HepG2 (cell line): Measurements from ENCODE around the gene LSM5. TPM values are rescaled to one million over a fixed set of nuclear protein-coding genes. Genes with fewer than 3 reads are reported as not detected.

Source experiments
- ATAC-seq: fragments of 200-7000 bp; cut with Tn5 transposase; 3 replicates; pipeline ENCODE4 v1.9.1; 2020; ENCODE audit warnings: mild to moderate bottlenecking, moderate library complexity
- BruUV-seq: library from RNA; stranded (reverse); fragments of 400-500 nt; replicated peaks from 2 replicates; lab custom pipeline; 2021; lab: Mats Ljungman, UMichigan
- CTCF ChIA-PET: fragments of 300-600 bp; formaldehyde crosslinking; extraction: SDS; loops from one replicate; lab custom pipeline; 2021; ENCODE audit warnings: low total read pairs, inconsistent platforms, low intra/inter-chr PET ratio; lab: Yijun Ruan, JAX
- POLR2A ChIA-PET: fragments of 350-600 bp; sonication (Branson Sonifier 250); formaldehyde crosslinking; loops from one replicate; lab custom pipeline; 2020; ENCODE audit warnings: antibody characterized with exemption, inconsistent platforms; lab: Yijun Ruan, JAX
- DNase-seq: peaks from one replicate; pipeline ENCODE4 v3.0.0-alpha.2; 2015; ENCODE audit warnings: low spot score
- FAIRE-seq: peaks from 3 replicates; lab custom pipeline; 2011; peaks lifted over from hg19 to GRCh38; lab: Jason Lieb, UNC
- H2AFZ ChIP-seq: one replicate; pipeline ENCODE4 v1.6.1; 2011; ENCODE audit warnings: low read length, inconsistent platforms
- H3K27ac ChIP-seq: fragments of 300-600 bp; 3 replicates; pipeline ENCODE4 v1.8.0; 2011; ENCODE audit warnings: mixed run types, mild to moderate bottlenecking, mixed read lengths, low read length, inconsistent platforms; ENCODE audit not compliant: insufficient read depth; ENCODE audit errors: extremely low read length
- H3K27me3 ChIP-seq, 2 experiments: fragments of 200-600 bp in 1 of 2; 2 replicates in 1 of 2; 3 replicates in 1 of 2; pipeline versions ENCODE4 v1.6.0 to v1.8.0; 2011; ENCODE audit warnings: low read length in 2 of 2, mild to moderate bottlenecking in 2 of 2, moderate library complexity in 2 of 2, inconsistent platforms in 1 of 2; ENCODE audit not compliant: insufficient read depth in 2 of 2, control insufficient read depth in 1 of 2
- H3K36me3 ChIP-seq, 2 experiments: fragments of 200-600 bp in 1 of 2; replicated peaks in 1 of 2; 2 replicates in 1 of 2; 3 replicates in 1 of 2; pipeline versions ENCODE4 v1.5.1 to v1.8.0; 2011; ENCODE audit warnings: low read length in 2 of 2, inconsistent platforms in 1 of 2; ENCODE audit not compliant: insufficient read depth in 2 of 2, control insufficient read depth in 1 of 2
- H3K4me1 ChIP-seq: 2 replicates; pipeline ENCODE4 v1.5.1; 2012; ENCODE audit warnings: low read length, inconsistent platforms; ENCODE audit not compliant: insufficient read depth
- H3K4me2 ChIP-seq: 2 replicates; pipeline ENCODE4 v1.6.0; 2011; ENCODE audit warnings: low read depth, low read length, inconsistent platforms
- H3K4me3 ChIP-seq, 3 experiments: fragments of 200-600 bp in 1 of 3; sonication (generic), shearing (Covaris generic) in 1 of 3; replicated peaks in 1 of 3; 2 replicates each; pipeline ENCODE4 v1.5.1; 2011 to 2016; ENCODE audit warnings: low read length in 3 of 3, inconsistent platforms in 2 of 3, low read depth in 2 of 3, mild to moderate bottlenecking in 2 of 3, control low read depth in 1 of 3, mixed read lengths in 1 of 3; ENCODE audit not compliant: insufficient read depth in 1 of 3
- H3K79me2 ChIP-seq: one replicate; pipeline ENCODE4 v1.6.1; 2011; ENCODE audit warnings: low read length, inconsistent platforms; ENCODE audit not compliant: insufficient read depth
- H3K9ac ChIP-seq: 2 replicates; pipeline ENCODE4 v1.6.0; 2011; ENCODE audit warnings: mild to moderate bottlenecking, low read depth, low read length, inconsistent platforms; ENCODE audit not compliant: insufficient read depth
- H3K9me3 ChIP-seq: 2 replicates; pipeline ENCODE4 v1.5.1; 2012; ENCODE audit warnings: mild to moderate bottlenecking, low read length
- H4K20me1 ChIP-seq: 2 replicates; pipeline ENCODE4 v1.6.0; 2011; ENCODE audit warnings: inconsistent platforms, mild to moderate bottlenecking, low read length, moderate library complexity; ENCODE audit not compliant: insufficient read depth
- FOXJ3 ChIP-seq: sonication (generic); formaldehyde crosslinking; IDR thresholded peaks from 2 replicates; pipeline ENCODE4 v1.4.0; 2020; ENCODE audit warnings: missing genetic modification reagents, mild to moderate bottlenecking, borderline replicate concordance
- GTF3A ChIP-seq: sonication (generic); formaldehyde crosslinking; conservative IDR thresholded peaks from 2 replicates; pipeline ENCODE4 v1.4.0; 2020; ENCODE audit warnings: mild to moderate bottlenecking, missing genetic modification reagents
- HMG20A ChIP-seq: IDR thresholded peaks from 2 replicates; pipeline ENCODE4 v1.6.1; 2016; ENCODE audit warnings: borderline replicate concordance
- MBNL3 ChIP-seq: fragments of 250-450 bp; sonication (Bioruptor Pico); conservative IDR thresholded peaks from 2 replicates; pipeline ENCODE4 v1.8.0; 2022; ENCODE audit warnings: mild to moderate bottlenecking, inconsistent platforms
- MNT ChIP-seq: fragments of 450-650 bp; IDR thresholded peaks from 2 replicates; pipeline ENCODE4 v1.6.1; 2016
- NFYB ChIP-seq: sonication (generic); formaldehyde crosslinking; IDR thresholded peaks from 2 replicates; pipeline ENCODE4 v1.4.0; 2020; ENCODE audit warnings: missing genetic modification reagents
- TCF7L2 ChIP-seq: IDR thresholded peaks from 2 replicates; pipeline ENCODE4 v1.6.1; 2011; ENCODE audit warnings: mild to moderate bottlenecking, low read depth, low read length, moderate library complexity
- ZBTB39 ChIP-seq: sonication (generic); formaldehyde crosslinking; IDR thresholded peaks from 2 replicates; pipeline ENCODE4 v1.5.0; 2020; ENCODE audit warnings: missing genetic modification reagents
- ZNF18 ChIP-seq: sonication (generic); formaldehyde crosslinking; IDR thresholded peaks from 2 replicates; pipeline ENCODE4 v1.8.0; 2022; ENCODE audit warnings: mild to moderate bottlenecking, missing genetic modification reagents; ENCODE audit not compliant: insufficient replicate concordance
- ZNF282 ChIP-seq: fragments of 450-650 bp; IDR thresholded peaks from 2 replicates; pipeline ENCODE4 v1.6.1; 2018; ENCODE audit not compliant: partially characterized antibody
- ZNF556 ChIP-seq: sonication (generic); formaldehyde crosslinking; IDR thresholded peaks from 2 replicates; pipeline ENCODE4 v1.4.0; 2020; ENCODE audit warnings: mild to moderate bottlenecking, missing genetic modification reagents, borderline replicate concordance
- ZNF558 ChIP-seq: sonication (generic); formaldehyde crosslinking; IDR thresholded peaks from 2 replicates; pipeline ENCODE4 v1.9.0; 2022; ENCODE audit warnings: mild to moderate bottlenecking, missing genetic modification reagents, borderline replicate concordance
- ZNF776 ChIP-seq: sonication (generic); formaldehyde crosslinking; IDR thresholded peaks from 2 replicates; pipeline ENCODE4 v1.4.0; 2020; ENCODE audit warnings: mild to moderate bottlenecking, missing genetic modification reagents
- ZNF792 ChIP-seq: IDR thresholded peaks from 2 replicates; pipeline ENCODE4 v1.6.1; 2016
- ZSCAN9 ChIP-seq: IDR thresholded peaks from 2 replicates; pipeline ENCODE4 v1.6.1; 2016; ENCODE audit warnings: borderline replicate concordance
- WGBS: methylation state at CpG from one replicate; pipeline ENCODE4 v1.1.6; 2017; ENCODE audit warnings: low lambda C conversion rate; 5-methylcytosine and 5-hydroxymethylcytosine counted together
- in situ Hi-C: cut with HindIII; loops from 2 replicates; pipeline ENCODE4 v1.10.0; 2017; ENCODE audit warnings: low pct_unique_long_range_greater_than_20kb; ENCODE audit not compliant: extremely low pct_ligation_motif_present
- intact Hi-C: fragments of 100-400 bp; cut with micrococcal nuclease; formaldehyde crosslinking; loops from one replicate; pipeline ENCODE4 v1.10.0; 2022; ENCODE audit not compliant: unreplicated experiment
- polyA plus RNA-seq, 8 experiments: library from polyadenylated mRNA; depleted of rRNA in 3 of 8; stranded (reverse) in 7 of 8; unstranded in 1 of 8; fragments of >200 nt; fragmentation: Illumina TruSeq in 4 of 8; extraction: Trizol in 4 of 8; gene quantifications; 2 replicates each; pipeline versions ENCODE4 v1.2.1 to v1.2.3, GENCODE V29; 2011 to 2016; ENCODE audit warnings: low read depth in 4 of 8, missing spikeins in 1 of 8, mixed read lengths in 1 of 8; ENCODE audit not compliant: insufficient read depth in 1 of 8
- total RNA-seq, 5 experiments: library from RNA; depleted of rRNA; stranded (reverse); fragments of >200 nt; fragmentation: Illumina TruSeq; extraction: Trizol; gene quantifications; 2 replicates each; pipeline ENCODE4 v1.2.3, GENCODE V29; 2016; ENCODE audit warnings: low read depth in 1 of 5
- TF ChIP-seq, protein P1 (sequence below): sonication (generic); formaldehyde crosslinking; IDR thresholded peaks from 2 replicates; pipeline ENCODE4 v1.4.0; 2020; ENCODE audit warnings: missing genetic modification reagents, mild to moderate bottlenecking, borderline replicate concordance

Gene LSM5
- total and polyA plus RNA-seq, 2 of the 13 experiments (the other 11 are each of a cell fraction or from before 2014, with no cell fraction given) = 30.3 to 183 TPM

DNA sequence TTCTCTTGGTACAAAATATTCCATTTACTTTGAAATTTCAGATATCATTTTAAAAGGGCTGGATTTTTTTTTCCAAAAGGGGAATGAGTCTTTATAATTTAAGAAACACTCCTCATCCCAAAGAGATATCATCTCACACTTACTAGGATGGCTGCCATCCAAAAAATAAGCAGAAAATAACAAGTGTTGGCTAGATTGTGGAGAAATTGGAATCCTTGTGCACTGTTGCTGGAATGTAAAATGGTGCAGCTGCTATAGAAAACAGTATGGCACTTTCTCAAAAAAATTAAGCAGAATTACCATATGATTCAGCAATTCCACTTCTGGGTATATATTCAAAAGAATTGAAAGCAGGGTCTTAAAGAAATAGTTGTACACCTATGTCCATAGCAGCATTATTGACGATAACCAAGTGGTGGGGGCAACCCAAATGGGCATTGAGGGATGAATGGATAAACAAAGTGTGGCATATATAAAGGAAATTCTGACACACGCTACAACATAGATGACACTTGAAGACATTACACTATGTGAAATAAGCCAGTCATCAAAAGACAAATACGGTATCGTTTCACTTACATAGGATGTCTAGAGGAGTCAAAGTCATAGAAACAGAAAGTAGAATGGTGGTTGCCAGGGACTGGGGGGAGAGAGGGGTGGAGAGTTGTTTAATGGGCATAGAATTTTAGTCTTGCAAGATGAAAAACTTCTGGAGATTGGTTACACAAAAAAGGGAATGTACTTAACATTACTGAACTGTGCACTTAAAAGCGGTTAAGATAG lies 53.8 kb downstream of the LSM5 start:
- H3K27me3 ChIP-seq = no peaks in the 10 kb centered on the region
- H3K4me2 ChIP-seq = no peak overlapping the region
- no peak overlapping the region for H3K9ac ChIP-seq
- H3K4me1 ChIP-seq = no peaks in the 10 kb centered on the region
- BruUV-seq = no TSS peak
- ATAC-seq = no peak
- H3K4me3 ChIP-seq = no peak overlapping the region
- in situ Hi-C loops (no loop called here), intact Hi-C loops (no loop called here)
- no peaks in the 10 kb centered on the region for H4K20me1 ChIP-seq
- FAIRE-seq = no peak
- no peak for DNase-seq
- CTCF ChIA-PET = no interaction called here
- 1% methylated on average over 5 of the region's 5 CpGs for WGBS
- POLR2A ChIA-PET = no interaction called here
- no peaks in the 10 kb centered on the region for H3K36me3 ChIP-seq
- H3K9me3 ChIP-seq = no peaks in the 10 kb centered on the region
- H3K79me2 ChIP-seq = no peaks in the 10 kb centered on the region
- no peak overlapping the region for H3K27ac ChIP-seq
- no peak overlapping the region for H2AFZ ChIP-seq
- TF ChIP-seq ZSCAN9 (CRISPR knock-in tag) = no peak
- TF ChIP-seq, protein P1, sequence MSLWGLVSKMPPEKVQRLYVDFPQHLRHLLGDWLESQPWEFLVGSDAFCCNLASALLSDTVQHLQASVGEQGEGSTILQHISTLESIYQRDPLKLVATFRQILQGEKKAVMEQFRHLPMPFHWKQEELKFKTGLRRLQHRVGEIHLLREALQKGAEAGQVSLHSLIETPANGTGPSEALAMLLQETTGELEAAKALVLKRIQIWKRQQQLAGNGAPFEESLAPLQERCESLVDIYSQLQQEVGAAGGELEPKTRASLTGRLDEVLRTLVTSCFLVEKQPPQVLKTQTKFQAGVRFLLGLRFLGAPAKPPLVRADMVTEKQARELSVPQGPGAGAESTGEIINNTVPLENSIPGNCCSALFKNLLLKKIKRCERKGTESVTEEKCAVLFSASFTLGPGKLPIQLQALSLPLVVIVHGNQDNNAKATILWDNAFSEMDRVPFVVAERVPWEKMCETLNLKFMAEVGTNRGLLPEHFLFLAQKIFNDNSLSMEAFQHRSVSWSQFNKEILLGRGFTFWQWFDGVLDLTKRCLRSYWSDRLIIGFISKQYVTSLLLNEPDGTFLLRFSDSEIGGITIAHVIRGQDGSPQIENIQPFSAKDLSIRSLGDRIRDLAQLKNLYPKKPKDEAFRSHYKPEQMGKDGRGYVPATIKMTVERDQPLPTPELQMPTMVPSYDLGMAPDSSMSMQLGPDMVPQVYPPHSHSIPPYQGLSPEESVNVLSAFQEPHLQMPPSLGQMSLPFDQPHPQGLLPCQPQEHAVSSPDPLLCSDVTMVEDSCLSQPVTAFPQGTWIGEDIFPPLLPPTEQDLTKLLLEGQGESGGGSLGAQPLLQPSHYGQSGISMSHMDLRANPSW (CRISPR knock-in tag) = no peak
- TF ChIP-seq HMG20A (CRISPR knock-in tag) = no peak
- no peak for TF ChIP-seq NFYB
- no peak for TF ChIP-seq ZNF792 (CRISPR knock-in tag)
- no peak for TF ChIP-seq FOXJ3 (CRISPR knock-in tag)
- TF ChIP-seq ZNF556 (CRISPR knock-in tag) = no peak
- TF ChIP-seq ZNF558 (CRISPR knock-in tag) = no peak
- no peak for TF ChIP-seq ZNF776 (CRISPR knock-in tag)
- TF ChIP-seq ZBTB39 (CRISPR knock-in tag) = no peak
- TF ChIP-seq MNT = no peak
- no peak for TF ChIP-seq MBNL3 (CRISPR knock-in tag)
- no peak for TF ChIP-seq TCF7L2
- no peak for TF ChIP-seq ZNF18 (CRISPR knock-in tag)
- TF ChIP-seq GTF3A (CRISPR knock-in tag) = no peak
- no peak for TF ChIP-seq ZNF282
